ENCODE data around the gene ARRB1. TPM values are rescaled to one million over a fixed set of nuclear protein-coding genes. Genes with fewer than 3 reads are reported as not detected.
A peak's percentile ranks its signal among the peaks of the same experiment; 100 is the strongest.

ARRB1 gene
- total RNA-seq, 2 donors from 2014 or later, result 70.3 to 73.4 TPM

DNA sequence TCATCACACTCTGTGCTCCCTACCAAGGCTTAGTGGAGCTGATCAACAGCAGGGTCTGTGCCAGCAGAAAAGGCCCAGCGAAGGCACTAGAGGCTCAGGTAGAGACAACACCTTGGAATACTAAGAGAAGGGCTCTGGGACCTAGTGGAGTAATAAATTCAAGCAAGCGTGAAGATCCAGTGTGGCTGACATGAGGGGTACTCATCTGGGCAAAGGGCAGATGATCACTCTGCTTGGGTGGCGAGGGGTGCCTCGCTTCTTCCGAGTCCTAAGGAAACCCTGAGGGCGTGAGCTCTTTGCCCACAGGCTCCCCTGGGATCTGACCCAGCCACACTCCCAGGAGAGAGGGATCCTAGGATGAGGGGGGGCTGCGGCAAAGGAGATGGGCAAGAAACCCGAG is 114.4 kb downstream of the ARRB1 start:
- no peaks in the 10 kb centered on the region for H3K9me3 ChIP-seq
- peaks cover 16% of the 10 kb centered on the region for H3K27me3 ChIP-seq
- H3K36me3 ChIP-seq, result no peaks in the 10 kb centered on the region
- DNase-seq, result no peak
- H3K27ac ChIP-seq, result no peak overlapping the region
- H3K4me3 ChIP-seq, result no peak overlapping the region
- intact Hi-C loops (cut with DNase I), result no loop called here
- no peak for TF ChIP-seq CTCF (IDR thresholded peaks at IDR 0.05)
- H3K9ac ChIP-seq (ENCODE audit: low read depth in 2 of 2, low read length in 2 of 2), result no peak overlapping the region
- H3K4me1 ChIP-seq, result peaks cover 6% of the 10 kb centered on the region

GRCh38 chr11:75236062-75236461 is 115.4 kb downstream of the ARRB1 start:
- Histone ChIP-seq H3K36me3 (no peaks in the 10 kb centered on the region), H3K27ac (no peak overlapping the region), H3K4me1 (peaks cover 6% of the 10 kb centered on the region), H3K4me3 (no peak overlapping the region), H3K27me3 (peaks cover 16% of the 10 kb centered on the region), H3K9ac (ENCODE audit: low read depth in 2 of 2, low read length in 2 of 2) (no peak overlapping the region), H3K9me3 (no peaks in the 10 kb centered on the region)
- intact Hi-C loops (cut with DNase I), result no loop called here
- no peak for DNase-seq
- no peak for TF ChIP-seq CTCF (IDR thresholded peaks at IDR 0.05)

DNA sequence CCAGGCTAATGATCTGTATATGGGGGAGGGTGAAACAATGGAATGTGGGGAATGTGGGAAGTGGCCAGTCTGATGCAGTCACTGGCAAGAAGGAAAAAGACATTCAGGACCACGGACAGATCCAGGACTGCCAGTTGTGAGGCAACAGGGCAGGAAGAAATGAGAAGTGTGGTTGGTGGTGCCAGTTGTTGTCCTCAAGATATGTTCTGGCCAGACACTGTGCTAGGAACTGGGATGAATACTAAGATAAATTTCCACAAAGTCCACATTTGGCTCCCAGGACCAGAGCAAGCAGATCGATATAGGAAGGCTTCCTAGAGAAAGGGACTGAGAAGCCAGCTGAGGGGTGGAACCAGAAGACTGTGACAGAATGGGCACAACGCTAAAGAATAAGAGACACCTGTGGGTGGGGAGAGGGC is 117.7 kb downstream of the ARRB1 start:
- Histone ChIP-seq H3K27ac (no peak overlapping the region), H3K4me1 (no peaks in the 10 kb centered on the region), H3K36me3 (no peaks in the 10 kb centered on the region), H3K4me3 (no peak overlapping the region), H3K9me3 (no peaks in the 10 kb centered on the region), H3K9ac (ENCODE audit: low read depth in 2 of 2, low read length in 2 of 2) (no peak overlapping the region), H3K27me3 (no peaks in the 10 kb centered on the region)
- DNase-seq, result peak; percentile 38
- no peak for TF ChIP-seq CTCF (IDR thresholded peaks at IDR 0.05)
- intact Hi-C loops (cut with DNase I), result no loop called here

DNA sequence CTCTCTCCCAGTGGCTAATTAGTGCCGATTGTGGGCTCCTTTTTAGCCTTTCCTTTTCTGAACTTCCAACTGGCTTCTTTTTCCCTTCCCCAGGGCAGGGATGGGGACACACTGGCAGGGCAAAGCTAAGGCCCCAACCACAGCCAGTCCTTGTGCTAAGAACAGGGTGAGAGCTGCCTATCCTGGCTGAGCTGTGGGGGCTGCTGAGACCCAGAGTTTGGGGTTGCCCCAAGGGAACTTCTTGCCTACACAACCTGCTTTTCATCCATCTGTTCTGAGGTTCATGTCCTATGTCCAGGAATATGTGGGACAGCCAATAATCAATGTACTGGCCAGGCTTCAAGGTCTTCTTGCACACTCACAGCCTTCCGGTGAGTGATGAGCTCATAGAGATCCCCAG is 120.8 kb downstream of the ARRB1 start:
- DNase-seq, result no peak
- Histone ChIP-seq H3K27ac (no peak overlapping the region), H3K27me3 (no peaks in the 10 kb centered on the region), H3K36me3 (no peaks in the 10 kb centered on the region), H3K9ac (ENCODE audit: low read depth in 2 of 2, low read length in 2 of 2) (no peak overlapping the region), H3K9me3 (no peaks in the 10 kb centered on the region), H3K4me1 (no peaks in the 10 kb centered on the region), H3K4me3 (no peak overlapping the region)
- no peak for TF ChIP-seq CTCF (IDR thresholded peaks at IDR 0.05)
- intact Hi-C loops (cut with DNase I), result no loop called here

GRCh38 chr11:75229466-75229865 is 122.0 kb downstream of the ARRB1 start:
- DNase-seq, result no peak

More at GRCh38 chr11:75229466-75229865, 122.0 kb downstream of the ARRB1 start:
- Histone ChIP-seq H3K9ac (ENCODE audit: low read depth in 2 of 2, low read length in 2 of 2) (no peak overlapping the region), H3K4me1 (no peaks in the 10 kb centered on the region), H3K9me3 (no peaks in the 10 kb centered on the region), H3K27ac (no peak overlapping the region), H3K27me3 (no peaks in the 10 kb centered on the region), H3K36me3 (no peaks in the 10 kb centered on the region), H3K4me3 (no peak overlapping the region)
- intact Hi-C loops (cut with DNase I), result no loop called here
- TF ChIP-seq CTCF (IDR thresholded peaks at IDR 0.05), result no peak

Measured in colonic mucosa (tissue), 4 donors.